T-helper 1 cell treated with Interleukin-12 subunit alpha and Interleukin-12 subunit beta and Interleukin-4 antibody, amounts not matched to agents 30 μg/mL and 1 μg/mL, for 36 hours (primary cell): ENCODE measurements around the gene SMOC1.

Source experiments
- H3K27ac Mint-ChIP-seq: one replicate; pipeline ENCODE4 v1.8.0; 2021; ENCODE audit warnings: mild to moderate bottlenecking, mixed read lengths
- H3K27me3 Mint-ChIP-seq: one replicate; pipeline ENCODE4 v1.8.0; 2021; ENCODE audit warnings: low read depth, mixed read lengths
- H3K36me3 Mint-ChIP-seq: one replicate; pipeline ENCODE4 v1.8.0; 2021; ENCODE audit warnings: low read depth, mixed read lengths
- H3K4me1 Mint-ChIP-seq: one replicate; pipeline ENCODE4 v1.8.0; 2021; ENCODE audit warnings: low read depth, mixed read lengths
- H3K4me3 Mint-ChIP-seq: one replicate; pipeline ENCODE4 v1.8.0; 2021; ENCODE audit warnings: mild to moderate bottlenecking, moderate library complexity, mixed read lengths
- H3K9me3 Mint-ChIP-seq: one replicate; pipeline ENCODE4 v1.8.0; 2021; ENCODE audit warnings: mixed read lengths

Gene SMOC1, protein sequence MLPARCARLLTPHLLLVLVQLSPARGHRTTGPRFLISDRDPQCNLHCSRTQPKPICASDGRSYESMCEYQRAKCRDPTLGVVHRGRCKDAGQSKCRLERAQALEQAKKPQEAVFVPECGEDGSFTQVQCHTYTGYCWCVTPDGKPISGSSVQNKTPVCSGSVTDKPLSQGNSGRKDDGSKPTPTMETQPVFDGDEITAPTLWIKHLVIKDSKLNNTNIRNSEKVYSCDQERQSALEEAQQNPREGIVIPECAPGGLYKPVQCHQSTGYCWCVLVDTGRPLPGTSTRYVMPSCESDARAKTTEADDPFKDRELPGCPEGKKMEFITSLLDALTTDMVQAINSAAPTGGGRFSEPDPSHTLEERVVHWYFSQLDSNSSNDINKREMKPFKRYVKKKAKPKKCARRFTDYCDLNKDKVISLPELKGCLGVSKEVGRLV

DNA sequence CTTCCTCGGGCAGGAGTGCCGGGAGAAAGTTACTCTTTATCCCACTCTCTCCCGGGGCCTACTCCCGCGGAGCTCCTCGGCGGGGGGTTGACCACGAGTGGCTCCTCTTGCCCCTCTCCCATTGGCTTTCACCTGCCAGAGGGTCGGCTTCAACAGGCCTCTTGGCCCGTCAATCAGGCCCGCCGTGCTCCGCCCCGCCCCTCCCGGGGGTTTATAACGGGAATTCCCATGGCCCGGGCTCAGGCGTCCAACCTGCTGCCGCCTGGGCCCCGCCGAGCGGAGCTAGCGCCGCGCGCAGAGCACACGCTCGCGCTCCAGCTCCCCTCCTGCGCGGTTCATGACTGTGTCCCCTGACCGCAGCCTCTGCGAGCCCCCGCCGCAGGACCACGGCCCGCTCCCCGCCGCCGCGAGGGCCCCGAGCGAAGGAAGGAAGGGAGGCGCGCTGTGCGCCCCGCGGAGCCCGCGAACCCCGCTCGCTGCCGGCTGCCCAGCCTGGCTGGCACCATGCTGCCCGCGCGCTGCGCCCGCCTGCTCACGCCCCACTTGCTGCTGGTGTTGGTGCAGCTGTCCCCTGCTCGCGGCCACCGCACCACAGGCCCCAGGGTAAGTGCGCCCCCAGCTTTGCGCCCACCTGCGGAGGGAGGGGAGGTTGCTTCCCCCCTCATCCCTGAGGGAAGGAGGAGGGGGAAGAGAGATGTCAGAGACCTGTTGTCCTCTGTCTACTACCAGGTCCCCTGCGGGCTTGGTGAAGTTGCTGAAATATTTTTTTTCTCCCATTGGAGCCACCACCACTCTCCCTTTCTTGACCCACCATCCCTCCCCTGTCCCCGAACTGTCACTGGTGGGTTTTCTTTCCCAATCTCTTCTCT lies at the start of gene SMOC1:
Gene SMOC1 (plus strand): TSS at position 242 of the 869 bp plus-strand sequence. CDS start 263 bp downstream, at position 505.
- peaks cover 67% of the 10 kb centered on the region for H3K27me3 Mint-ChIP-seq

DNA sequence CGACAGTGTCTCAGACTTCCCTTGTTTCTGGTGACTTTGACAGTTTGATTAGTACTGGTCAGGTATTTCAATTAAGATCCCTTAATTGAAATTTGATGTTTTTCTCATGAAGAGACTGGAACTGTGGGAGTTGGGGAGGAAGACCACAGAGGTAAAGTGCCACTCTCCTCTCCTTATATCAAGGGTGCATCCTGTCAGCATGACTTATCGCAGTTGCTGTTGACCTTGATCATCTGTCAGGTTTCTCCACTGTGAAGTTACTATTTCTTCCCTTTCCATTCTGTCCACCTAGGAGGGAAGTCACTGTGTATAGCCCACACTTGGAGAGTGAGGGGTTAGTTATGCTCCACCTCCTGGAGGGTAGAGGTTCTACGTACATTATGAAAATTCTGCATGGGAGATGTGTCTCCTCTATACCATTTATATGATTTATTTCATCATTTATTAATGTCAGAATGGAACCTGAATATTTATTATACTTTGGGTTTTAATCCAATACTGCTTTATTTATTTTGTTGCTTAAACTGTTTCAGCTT lies 40.3 kb upstream of the SMOC1 start:
- H3K4me3 Mint-ChIP-seq, result no peak overlapping the region
- no peaks in the 10 kb centered on the region for H3K9me3 Mint-ChIP-seq
- no peak overlapping the region for H3K27ac Mint-ChIP-seq
- H3K27me3 Mint-ChIP-seq, result peaks cover 16% of the 10 kb centered on the region
- no peaks in the 10 kb centered on the region for H3K36me3 Mint-ChIP-seq
- H3K4me1 Mint-ChIP-seq, result no peaks in the 10 kb centered on the region

More for the DNA sequence above, at the start of gene SMOC1:
- no peak within 1 kb of the TSS for H3K27ac Mint-ChIP-seq
- no peaks in the 10 kb centered on the region for H3K36me3 Mint-ChIP-seq
- H3K9me3 Mint-ChIP-seq, result no peaks in the 10 kb centered on the region
- H3K4me3 Mint-ChIP-seq, result no peak within 1 kb of the TSS
- H3K4me1 Mint-ChIP-seq, result no peaks in the 10 kb centered on the region

DNA sequence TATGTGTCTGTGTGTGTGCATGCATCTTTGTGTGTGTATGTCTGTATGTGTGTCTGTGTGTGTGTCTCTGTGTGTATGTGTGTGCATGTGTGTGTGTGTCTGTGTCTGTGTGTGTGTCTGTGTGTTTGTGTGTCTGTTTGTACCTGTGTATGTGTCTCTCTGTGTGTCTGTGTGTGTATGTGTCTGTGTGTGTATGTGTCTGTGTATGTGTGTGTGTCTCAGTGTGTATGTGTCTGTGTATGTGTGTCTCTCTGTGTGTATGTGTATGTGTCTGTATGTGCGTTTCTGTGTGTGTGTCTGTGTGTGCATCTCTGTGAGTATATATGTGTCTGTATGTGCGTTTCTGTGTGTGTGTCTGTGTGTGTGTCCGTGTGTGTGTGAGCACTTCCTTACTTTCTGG lies 39.6 kb upstream of the SMOC1 start:
- H3K27ac Mint-ChIP-seq, result no peak overlapping the region
- H3K27me3 Mint-ChIP-seq, result peaks cover 10% of the 10 kb centered on the region
- H3K4me1 Mint-ChIP-seq, result no peaks in the 10 kb centered on the region
- no peak overlapping the region for H3K4me3 Mint-ChIP-seq
- H3K9me3 Mint-ChIP-seq, result no peaks in the 10 kb centered on the region
- H3K36me3 Mint-ChIP-seq, result no peaks in the 10 kb centered on the region

DNA sequence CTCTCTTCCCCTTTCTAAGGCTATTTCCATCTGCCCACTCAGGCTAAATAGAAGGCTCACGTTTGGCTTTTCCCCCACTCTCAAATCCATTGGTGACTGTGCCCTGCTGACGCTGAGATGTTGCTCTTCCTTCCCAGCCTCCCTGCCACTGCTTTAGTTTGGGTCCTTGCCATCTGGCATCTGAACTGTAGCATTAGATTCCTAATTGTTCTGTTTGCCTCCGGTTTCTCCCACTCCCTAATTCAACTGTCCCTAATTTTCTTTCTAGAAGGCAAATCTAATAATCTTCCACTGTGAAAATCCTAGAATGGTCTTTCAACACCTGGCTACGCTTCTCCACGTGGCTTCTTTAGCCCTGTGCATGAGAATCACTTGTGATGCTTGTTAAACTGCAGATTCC lies 37.6 kb upstream of the SMOC1 start:
- Mint-ChIP-seq H3K36me3 (no peaks in the 10 kb centered on the region), H3K9me3 (no peaks in the 10 kb centered on the region), H3K27ac (no peak overlapping the region), H3K4me1 (no peaks in the 10 kb centered on the region), H3K4me3 (no peak overlapping the region), H3K27me3 (peaks cover 3% of the 10 kb centered on the region)

DNA sequence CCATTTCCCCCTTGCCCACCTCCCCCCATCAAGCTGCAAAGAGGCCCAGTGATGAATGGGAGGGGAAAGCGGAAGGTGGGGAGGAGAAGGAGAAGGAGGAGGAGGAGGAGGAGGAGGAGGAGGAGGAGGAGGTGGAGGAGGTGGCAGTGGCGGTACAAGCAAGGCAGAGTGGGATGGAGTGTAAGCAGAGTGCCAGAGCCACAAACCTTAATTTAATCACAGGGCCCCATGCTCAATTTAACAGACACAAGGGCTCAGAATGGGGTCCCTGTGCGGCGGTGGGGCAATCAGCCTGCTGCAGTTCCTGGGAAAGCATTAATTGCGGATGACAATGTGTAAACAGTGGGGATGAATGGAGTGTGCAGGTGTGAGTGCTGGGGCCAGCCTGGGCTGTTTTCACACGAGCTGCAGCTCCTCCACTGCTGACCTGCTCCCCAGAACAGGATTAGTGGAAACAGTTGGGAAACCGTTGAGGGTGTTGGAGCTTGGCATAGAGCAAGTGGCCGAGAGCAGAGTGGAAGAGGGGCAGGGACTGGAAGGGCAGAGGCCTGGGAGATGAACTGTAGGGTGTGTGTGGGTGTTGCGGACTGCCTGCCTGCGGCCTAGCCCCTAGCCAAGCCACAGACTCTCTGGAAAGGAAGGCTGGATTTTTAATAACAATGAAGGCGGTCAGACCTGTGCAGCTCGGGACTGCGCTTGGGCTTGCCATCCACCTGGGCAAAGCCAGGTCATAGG lies 36.4 kb upstream of the SMOC1 start:
- no peak overlapping the region for H3K27ac Mint-ChIP-seq
- no peaks in the 10 kb centered on the region for H3K4me1 Mint-ChIP-seq
- no peaks in the 10 kb centered on the region for H3K9me3 Mint-ChIP-seq
- no peak overlapping the region for H3K4me3 Mint-ChIP-seq
- no peaks in the 10 kb centered on the region for H3K27me3 Mint-ChIP-seq
- H3K36me3 Mint-ChIP-seq, result no peaks in the 10 kb centered on the region

DNA sequence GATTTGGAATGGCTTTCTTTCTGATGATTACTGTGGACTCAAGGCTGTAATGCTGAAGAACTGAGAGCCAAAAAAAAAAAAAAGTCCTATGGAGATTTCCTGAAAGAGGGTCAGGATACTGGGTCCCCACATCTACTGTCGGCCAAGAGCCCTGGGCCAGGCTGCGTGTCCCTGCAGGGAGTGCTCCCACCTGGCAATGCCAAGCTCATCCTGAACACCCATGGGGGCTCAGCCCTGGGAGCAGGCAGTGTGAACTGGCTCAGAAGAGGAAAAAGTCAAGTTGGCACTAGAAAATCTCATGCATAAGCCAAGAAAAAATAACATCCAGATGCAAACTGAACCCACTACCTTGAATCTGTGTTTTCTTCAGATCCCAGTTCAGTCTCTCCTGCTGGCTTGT lies 35.0 kb upstream of the SMOC1 start:
- H3K27me3 Mint-ChIP-seq, result peaks cover 5% of the 10 kb centered on the region
- H3K4me3 Mint-ChIP-seq, result no peak overlapping the region
- no peak overlapping the region for H3K27ac Mint-ChIP-seq
- H3K36me3 Mint-ChIP-seq, result no peaks in the 10 kb centered on the region
- no peaks in the 10 kb centered on the region for H3K9me3 Mint-ChIP-seq
- no peaks in the 10 kb centered on the region for H3K4me1 Mint-ChIP-seq

DNA sequence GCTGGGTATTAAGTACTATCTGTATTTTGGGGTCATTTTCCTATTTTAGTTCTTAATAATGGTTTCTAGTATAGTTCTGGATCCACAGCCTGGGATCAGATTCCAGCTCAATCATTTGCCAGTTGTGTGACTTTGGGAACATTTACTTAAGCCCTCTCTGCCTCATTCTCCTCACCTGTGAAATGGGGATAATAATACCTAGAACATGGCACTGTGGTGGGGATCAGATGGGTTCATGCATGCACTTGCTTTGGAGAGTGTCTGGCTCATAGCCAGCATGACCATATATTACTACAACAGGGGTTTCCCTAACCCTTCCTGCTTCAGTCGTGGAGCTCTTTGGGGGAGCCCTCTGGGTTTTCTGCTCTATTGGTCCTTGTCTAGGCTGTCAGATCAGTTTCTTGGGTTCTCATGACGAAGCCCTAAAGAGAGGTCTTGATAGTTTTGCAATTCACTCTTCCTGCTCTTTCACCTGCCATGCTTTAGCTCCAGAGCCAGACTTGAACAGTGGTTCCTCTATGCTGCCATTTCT lies 34.1 kb upstream of the SMOC1 start:
- H3K36me3 Mint-ChIP-seq, result no peaks in the 10 kb centered on the region
- H3K4me3 Mint-ChIP-seq, result no peak overlapping the region
- H3K27me3 Mint-ChIP-seq, result peaks cover 8% of the 10 kb centered on the region
- H3K27ac Mint-ChIP-seq, result no peak overlapping the region
- no peaks in the 10 kb centered on the region for H3K9me3 Mint-ChIP-seq
- H3K4me1 Mint-ChIP-seq, result no peaks in the 10 kb centered on the region

DNA sequence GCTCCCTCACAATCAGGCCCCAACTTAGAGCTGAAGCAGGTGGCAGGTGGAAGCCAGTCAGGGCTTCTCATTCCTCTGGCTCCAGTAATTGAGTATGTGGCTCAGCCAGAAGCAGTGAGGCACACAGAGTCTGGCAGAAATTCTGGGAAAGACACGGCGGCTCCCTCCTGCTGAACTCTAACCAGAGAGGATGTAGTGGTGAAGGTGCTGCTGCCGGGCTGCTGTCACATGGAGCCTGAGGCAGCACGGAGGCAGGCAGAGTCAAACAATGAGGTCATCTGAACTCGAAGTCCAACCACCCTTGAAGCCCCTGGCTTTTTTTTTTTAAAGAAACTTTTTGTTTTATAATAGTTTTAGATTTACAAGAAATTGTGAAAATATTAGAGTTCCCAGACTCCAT lies 33.4 kb upstream of the SMOC1 start:
- Mint-ChIP-seq H3K9me3 (no peaks in the 10 kb centered on the region), H3K4me3 (no peak overlapping the region), H3K36me3 (no peaks in the 10 kb centered on the region), H3K27ac (no peak overlapping the region), H3K27me3 (peaks cover 8% of the 10 kb centered on the region), H3K4me1 (no peaks in the 10 kb centered on the region)

DNA sequence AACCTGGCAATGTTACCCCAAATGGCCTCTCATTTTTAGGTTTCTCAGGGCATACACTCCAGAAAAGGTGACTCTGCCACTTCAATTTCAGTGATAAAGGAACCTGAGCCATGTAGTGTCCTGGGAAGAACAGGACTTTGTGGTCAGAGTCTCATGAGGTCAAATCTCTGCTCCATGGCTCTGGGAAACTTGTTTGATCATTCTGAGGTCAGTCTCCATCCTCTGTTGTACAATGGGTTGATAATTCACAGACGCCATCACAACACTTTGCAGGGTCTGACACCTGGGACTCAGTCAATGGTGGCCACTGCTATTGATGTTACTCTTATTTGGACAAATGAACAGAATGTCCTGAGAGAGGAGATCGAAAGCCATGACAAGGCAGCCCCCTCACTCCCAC lies 31.1 kb upstream of the SMOC1 start:
- no peaks in the 10 kb centered on the region for H3K36me3 Mint-ChIP-seq
- no peak overlapping the region for H3K4me3 Mint-ChIP-seq
- no peak overlapping the region for H3K27ac Mint-ChIP-seq
- H3K27me3 Mint-ChIP-seq, result peaks cover 14% of the 10 kb centered on the region
- no peaks in the 10 kb centered on the region for H3K4me1 Mint-ChIP-seq
- H3K9me3 Mint-ChIP-seq, result no peaks in the 10 kb centered on the region

DNA sequence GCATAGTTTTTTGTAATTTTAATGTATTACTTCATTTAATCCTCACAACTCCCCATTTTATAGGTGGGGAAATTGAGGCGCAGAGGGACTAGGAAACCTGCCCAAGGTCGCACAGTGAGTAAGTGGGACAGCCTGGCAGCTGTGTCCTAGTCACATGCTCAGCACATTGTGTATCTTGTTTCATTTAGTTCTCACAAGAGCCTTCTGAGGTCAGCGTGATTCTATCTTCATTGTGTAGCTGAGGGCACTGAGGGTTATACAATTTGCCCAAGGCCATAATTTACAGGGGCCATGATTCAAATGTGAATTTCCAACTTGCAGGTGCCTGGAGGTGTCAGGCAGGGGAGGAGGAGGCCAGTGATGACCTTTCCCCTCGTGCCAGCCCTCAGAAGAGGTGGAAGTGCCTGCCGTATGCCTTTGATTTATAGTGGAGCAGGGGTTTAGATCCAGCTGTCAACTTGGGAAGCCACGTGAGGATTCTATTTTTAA lies 30.3 kb upstream of the SMOC1 start:
- Mint-ChIP-seq H3K36me3 (no peaks in the 10 kb centered on the region), H3K27me3 (peaks cover 14% of the 10 kb centered on the region), H3K9me3 (no peaks in the 10 kb centered on the region), H3K27ac (no peak overlapping the region), H3K4me3 (no peak overlapping the region), H3K4me1 (no peaks in the 10 kb centered on the region)

DNA sequence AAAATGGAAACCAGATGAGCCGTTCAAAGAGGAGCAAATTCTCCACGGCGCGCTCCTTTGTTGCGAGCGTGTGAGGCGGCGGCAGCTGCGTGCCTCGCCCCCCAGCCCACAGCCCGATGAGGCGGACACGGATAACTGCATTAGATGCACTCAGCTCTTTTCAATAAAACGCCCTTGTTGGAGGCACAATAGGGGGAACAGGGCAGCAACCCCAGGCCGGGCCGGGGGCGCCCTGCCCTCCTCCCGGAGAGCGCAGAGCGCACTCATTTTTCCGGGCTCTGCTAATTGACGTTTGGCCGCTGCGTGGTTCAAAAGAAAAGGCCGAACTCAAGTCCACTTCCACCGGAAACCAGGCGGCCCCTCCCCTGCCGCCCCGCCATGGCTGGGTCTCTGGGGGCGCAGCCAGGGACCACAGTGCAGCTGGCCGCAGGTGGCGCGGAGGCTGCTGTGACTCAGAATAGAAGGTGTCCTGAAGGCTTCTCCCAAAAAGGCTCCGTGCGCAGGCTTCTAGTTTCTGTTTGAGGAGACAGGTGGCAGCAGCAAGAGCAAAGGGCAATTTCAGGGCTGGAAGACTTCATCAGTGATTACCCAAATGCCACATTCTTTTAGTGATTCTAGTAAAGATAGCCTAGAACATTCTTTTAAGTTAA lies 29.0 kb upstream of the SMOC1 start:
- Mint-ChIP-seq H3K4me3 (no peak overlapping the region), H3K27ac (no peak overlapping the region)

DNA sequence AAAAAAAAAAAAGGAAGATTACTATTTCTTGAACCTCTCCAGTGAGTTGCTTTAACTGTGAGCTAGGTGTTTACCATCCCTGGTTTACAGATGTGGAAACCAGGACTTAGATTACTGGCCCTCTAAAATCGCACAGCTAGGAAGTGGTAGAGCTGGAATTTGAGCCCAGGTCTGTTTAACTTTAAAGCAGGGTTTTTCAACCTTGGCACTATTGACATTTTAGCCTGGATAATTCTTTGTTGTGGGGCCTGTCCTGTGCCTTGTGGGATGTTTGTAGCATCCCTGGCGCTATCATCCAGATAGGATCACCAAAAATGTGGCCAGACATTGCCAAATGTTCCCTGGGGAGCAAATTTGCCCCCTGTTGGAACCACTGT lies 28.5 kb upstream of the SMOC1 start:
- Mint-ChIP-seq H3K4me3 (no peak overlapping the region), H3K9me3 (no peaks in the 10 kb centered on the region), H3K27me3 (peaks cover 16% of the 10 kb centered on the region), H3K4me1 (no peaks in the 10 kb centered on the region), H3K36me3 (no peaks in the 10 kb centered on the region), H3K27ac (no peak overlapping the region)

More for the DNA sequence above, 29.0 kb upstream of the SMOC1 start:
- no peaks in the 10 kb centered on the region for H3K36me3 Mint-ChIP-seq
- H3K9me3 Mint-ChIP-seq, result no peaks in the 10 kb centered on the region
- H3K4me1 Mint-ChIP-seq, result no peaks in the 10 kb centered on the region
- peaks cover 14% of the 10 kb centered on the region for H3K27me3 Mint-ChIP-seq

DNA sequence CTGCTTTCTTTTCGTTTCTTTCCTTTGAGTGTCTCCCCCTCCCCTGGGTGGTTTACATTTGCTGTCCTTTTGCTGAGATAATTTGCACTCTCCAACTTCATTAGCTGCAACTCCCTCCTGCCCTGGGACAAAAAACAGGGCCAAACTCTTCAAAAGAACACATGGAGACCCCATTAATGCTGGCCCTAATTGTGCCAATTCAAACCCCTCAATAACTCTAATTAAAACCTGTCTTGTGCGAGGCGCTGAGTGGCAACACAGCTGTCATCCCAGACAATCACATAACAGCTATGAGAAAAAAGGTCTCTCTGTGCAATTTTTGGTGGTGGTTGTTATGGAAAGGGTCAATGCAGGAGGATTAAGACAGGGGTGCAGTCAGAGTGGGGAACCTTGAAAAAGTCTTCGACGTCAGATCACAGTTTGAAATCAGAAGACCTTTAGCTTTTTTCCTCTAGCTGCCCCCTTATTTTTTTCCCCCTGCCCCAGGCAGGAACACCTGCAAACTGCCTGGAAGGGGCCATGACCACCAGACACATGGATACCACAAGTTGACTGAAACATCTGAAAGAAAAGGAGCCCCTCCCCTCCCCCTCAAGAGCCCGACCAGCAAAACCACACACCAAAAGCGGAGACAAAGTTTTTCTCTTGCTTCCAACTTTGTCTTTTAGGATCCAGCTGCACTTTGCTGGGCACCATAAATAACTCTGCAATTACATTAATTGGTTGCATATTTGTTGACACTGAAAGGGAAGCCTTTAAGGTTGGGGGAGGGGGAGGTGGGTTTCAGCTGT lies 26.5 kb upstream of the SMOC1 start:
- no peak overlapping the region for H3K4me3 Mint-ChIP-seq
- no peaks in the 10 kb centered on the region for H3K36me3 Mint-ChIP-seq
- H3K27ac Mint-ChIP-seq, result no peak overlapping the region
- peaks cover 22% of the 10 kb centered on the region for H3K27me3 Mint-ChIP-seq
- H3K4me1 Mint-ChIP-seq, result no peaks in the 10 kb centered on the region
- no peaks in the 10 kb centered on the region for H3K9me3 Mint-ChIP-seq
